ENCODE measurements around the gene ABHD17A. TPM values are rescaled to one million over a fixed set of nuclear protein-coding genes. Genes with fewer than 3 reads are reported as not detected.

ABHD17A gene
- total and polyA plus RNA-seq, 9 of the 15 experiments (the other 6 are each of a cell fraction or from before 2014, with no cell fraction given): 0.04 to 135 (median 21.8) TPM; not detected in 1

GRCh38 chr19:1853295-1854038 lies 31.8 kb downstream of the ABHD17A start (continued):
- TF ChIP-seq, protein P1, sequence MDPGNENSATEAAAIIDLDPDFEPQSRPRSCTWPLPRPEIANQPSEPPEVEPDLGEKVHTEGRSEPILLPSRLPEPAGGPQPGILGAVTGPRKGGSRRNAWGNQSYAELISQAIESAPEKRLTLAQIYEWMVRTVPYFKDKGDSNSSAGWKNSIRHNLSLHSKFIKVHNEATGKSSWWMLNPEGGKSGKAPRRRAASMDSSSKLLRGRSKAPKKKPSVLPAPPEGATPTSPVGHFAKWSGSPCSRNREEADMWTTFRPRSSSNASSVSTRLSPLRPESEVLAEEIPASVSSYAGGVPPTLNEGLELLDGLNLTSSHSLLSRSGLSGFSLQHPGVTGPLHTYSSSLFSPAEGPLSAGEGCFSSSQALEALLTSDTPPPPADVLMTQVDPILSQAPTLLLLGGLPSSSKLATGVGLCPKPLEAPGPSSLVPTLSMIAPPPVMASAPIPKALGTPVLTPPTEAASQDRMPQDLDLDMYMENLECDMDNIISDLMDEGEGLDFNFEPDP (CRISPR knock-in tag; IDR thresholded peaks at IDR 0.05): no peak; the same call in 1 of the 2 replicates
- TF ChIP-seq ZNF778 (CRISPR knock-in tag; IDR thresholded peaks at IDR 0.05) (no peak), ARID3B (CRISPR knock-in tag; IDR thresholded peaks at IDR 0.05; ENCODE audit: borderline replicate concordance) (no peak), ZNF583 (CRISPR knock-in tag; IDR thresholded peaks at IDR 0.05) (0 out of 2 replicates have a peak, but pooled peaks have one; percentile 81), RBFOX2 (IDR thresholded peaks at IDR 0.05; ENCODE audit: low read depth, low read length) (peak; percentile 46), SMARCA5 (IDR thresholded peaks at IDR 0.05) (no peak), ZNF584 (CRISPR knock-in tag; IDR thresholded peaks at IDR 0.05; ENCODE audit: low read depth) (no peak), DACH1 (IDR thresholded peaks at IDR 0.05; ENCODE audit: partially characterized antibody) (no peak), JUND (IDR thresholded peaks at IDR 0.05; ENCODE audit: borderline replicate concordance, low read depth, low read length) (peak; percentile 55; the same call in 1 of the 2 replicates), JUND (tag; IDR thresholded peaks at IDR 0.05; ENCODE audit: borderline replicate concordance, low read depth, low read length) (peak; percentile 63; the same call in 1 of the 3 replicates), POLR2B (IDR thresholded peaks at IDR 0.05; ENCODE audit: low read depth, partially characterized antibody) (no peak), ZNF140 (CRISPR knock-in tag; IDR thresholded peaks at IDR 0.05) (no peak), CTBP1 (IDR thresholded peaks at IDR 0.05; ENCODE audit: borderline replicate concordance) (peak; percentile 76; the same call in 1 of the 2 replicates), ZNF699 (CRISPR knock-in tag; IDR thresholded peaks at IDR 0.05; ENCODE audit: insufficient replicate concordance) (no peak), SMARCB1 (IDR thresholded peaks at IDR 0.05; ENCODE audit: insufficient read length, low read depth) (no peak), SAP30 (IDR thresholded peaks at IDR 0.05; ENCODE audit: borderline replicate concordance, insufficient read depth, low read depth, low read length, poor library complexity, severe bottlenecking) (no peak)
- TF ChIP-seq, protein P2, sequence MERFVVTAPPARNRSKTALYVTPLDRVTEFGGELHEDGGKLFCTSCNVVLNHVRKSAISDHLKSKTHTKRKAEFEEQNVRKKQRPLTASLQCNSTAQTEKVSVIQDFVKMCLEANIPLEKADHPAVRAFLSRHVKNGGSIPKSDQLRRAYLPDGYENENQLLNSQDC (CRISPR knock-in tag; IDR thresholded peaks at IDR 0.05): no peak
- TF ChIP-seq, protein P3, sequence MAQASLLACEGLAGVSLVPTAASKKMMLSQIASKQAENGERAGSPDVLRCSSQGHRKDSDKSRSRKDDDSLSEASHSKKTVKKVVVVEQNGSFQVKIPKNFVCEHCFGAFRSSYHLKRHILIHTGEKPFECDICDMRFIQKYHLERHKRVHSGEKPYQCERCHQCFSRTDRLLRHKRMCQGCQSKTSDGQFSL (CRISPR knock-in tag; IDR thresholded peaks at IDR 0.05): no peak; the same call in 1 of the 2 replicates
- TF ChIP-seq, protein P3 (tag; IDR thresholded peaks at IDR 0.05): 0 out of 4 replicates have a peak, but pooled peaks of 1 of the 2 experiments have one; percentile 43
- TF ChIP-seq, protein P4, sequence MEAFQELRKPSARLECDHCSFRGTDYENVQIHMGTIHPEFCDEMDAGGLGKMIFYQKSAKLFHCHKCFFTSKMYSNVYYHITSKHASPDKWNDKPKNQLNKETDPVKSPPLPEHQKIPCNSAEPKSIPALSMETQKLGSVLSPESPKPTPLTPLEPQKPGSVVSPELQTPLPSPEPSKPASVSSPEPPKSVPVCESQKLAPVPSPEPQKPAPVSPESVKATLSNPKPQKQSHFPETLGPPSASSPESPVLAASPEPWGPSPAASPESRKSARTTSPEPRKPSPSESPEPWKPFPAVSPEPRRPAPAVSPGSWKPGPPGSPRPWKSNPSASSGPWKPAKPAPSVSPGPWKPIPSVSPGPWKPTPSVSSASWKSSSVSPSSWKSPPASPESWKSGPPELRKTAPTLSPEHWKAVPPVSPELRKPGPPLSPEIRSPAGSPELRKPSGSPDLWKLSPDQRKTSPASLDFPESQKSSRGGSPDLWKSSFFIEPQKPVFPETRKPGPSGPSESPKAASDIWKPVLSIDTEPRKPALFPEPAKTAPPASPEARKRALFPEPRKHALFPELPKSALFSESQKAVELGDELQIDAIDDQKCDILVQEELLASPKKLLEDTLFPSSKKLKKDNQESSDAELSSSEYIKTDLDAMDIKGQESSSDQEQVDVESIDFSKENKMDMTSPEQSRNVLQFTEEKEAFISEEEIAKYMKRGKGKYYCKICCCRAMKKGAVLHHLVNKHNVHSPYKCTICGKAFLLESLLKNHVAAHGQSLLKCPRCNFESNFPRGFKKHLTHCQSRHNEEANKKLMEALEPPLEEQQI (IDR thresholded peaks at IDR 0.05): no peak

Data from K562 (cell line).